Caco-2 (cell line): ENCODE data around the gene MATN4. TPM values are rescaled to one million over a fixed set of nuclear protein-coding genes. Genes with fewer than 3 reads are reported as not detected.

ENCODE experiments used
- BruUV-seq: library from RNA; stranded (reverse); fragments of 400-500 nt; replicated peaks from 2 replicates; lab custom pipeline; 2021; lab: Mats Ljungman, UMichigan
- CTCF ChIA-PET: fragments of 300-600 bp; sonication (Branson Sonifier 250); formaldehyde crosslinking; loops from one replicate; lab custom pipeline; 2022; ENCODE audit warnings: antibody characterized with exemption; lab: Charles Lee
- POLR2A ChIA-PET: fragments of 300-600 bp; sonication (Branson Sonifier 250); formaldehyde crosslinking; loops from one replicate; lab custom pipeline; 2022; ENCODE audit warnings: antibody characterized with exemption; lab: Charles Lee
- DNase-seq, 2 experiments: peaks; one replicate each; pipeline versions ENCODE4 v3.0.0 to v3.0.0-alpha.2; 2020 to 2022
- H3K27me3 ChIP-seq: replicated peaks from 2 replicates; pipeline ENCODE4 v1.6.0; 2011; ENCODE audit warnings: low read length; ENCODE audit not compliant: control insufficient read depth, insufficient read depth
- H3K36me3 ChIP-seq: 2 replicates; pipeline ENCODE4 v1.5.1; 2011; ENCODE audit warnings: low read length; ENCODE audit not compliant: control insufficient read depth, insufficient read depth
- H3K4me1 ChIP-seq: fragments of 250-450 bp; sonication (Bioruptor Pico); 2 replicates; pipeline ENCODE4 v1.5.1; 2020; ENCODE audit warnings: mild to moderate bottlenecking
- H3K4me3 ChIP-seq: 2 replicates; pipeline ENCODE4 v1.5.1; 2011; ENCODE audit warnings: low read depth, mild to moderate bottlenecking, control low read depth, low read length
- H3K9me3 ChIP-seq: fragments of 250-450 bp; sonication (Bioruptor Pico); 2 replicates; pipeline ENCODE4 v1.5.1; 2020; ENCODE audit warnings: mild to moderate bottlenecking, moderate library complexity
- H3K27ac Mint-ChIP-seq: one replicate; pipeline ENCODE4 v1.8.0; 2022; ENCODE audit warnings: mixed read lengths; ENCODE audit not compliant: unreplicated experiment
- H3K27me3 Mint-ChIP-seq: one replicate; pipeline ENCODE4 v1.8.0; 2022; ENCODE audit warnings: mixed read lengths; ENCODE audit not compliant: insufficient read depth, unreplicated experiment
- H3K36me3 Mint-ChIP-seq: one replicate; pipeline ENCODE4 v1.8.0; 2022; ENCODE audit warnings: mild to moderate bottlenecking, mixed read lengths; ENCODE audit not compliant: insufficient read depth, unreplicated experiment
- H3K4me1 Mint-ChIP-seq: one replicate; pipeline ENCODE4 v1.8.0; 2022; ENCODE audit warnings: low read depth, mixed read lengths; ENCODE audit not compliant: unreplicated experiment
- H3K4me3 Mint-ChIP-seq: one replicate; pipeline ENCODE4 v1.8.0; 2022; ENCODE audit warnings: mild to moderate bottlenecking, moderate library complexity, mixed read lengths; ENCODE audit not compliant: unreplicated experiment
- H3K9me3 Mint-ChIP-seq: one replicate; pipeline ENCODE4 v1.8.0; 2022; ENCODE audit warnings: mixed read lengths; ENCODE audit not compliant: unreplicated experiment
- intact Hi-C: fragments of 100-400 bp; cut with micrococcal nuclease; formaldehyde crosslinking; loops from one replicate; pipeline ENCODE4 v1.10.0; 2022; ENCODE audit not compliant: unreplicated experiment
- total RNA-seq: library from RNA; stranded (reverse); gene quantifications from 2 replicates; pipeline ENCODE4 v1.2.3, GENCODE V29; 2022
- TF ChIP-seq, protein P1 (sequence below), 2 experiments: fragments of 200-600 bp in 1 of 2; IDR thresholded peaks; 1 replicate in 1 of 2; 2 replicates in 1 of 2; pipeline versions ENCODE4 v1.5.1 to v1.8.0; 2011 to 2022; ENCODE audit warnings: antibody characterized with exemption in 1 of 2, control low read depth in 1 of 2, inconsistent platforms in 1 of 2, low read depth in 1 of 2, low read length in 1 of 2, mild to moderate bottlenecking in 1 of 2, moderate library complexity in 1 of 2; ENCODE audit not compliant: insufficient read depth in 1 of 2, severe bottlenecking in 1 of 2, unreplicated experiment in 1 of 2

Gene MATN4
- total RNA-seq, 1 experiment from 2014 or later, result not detected

DNA sequence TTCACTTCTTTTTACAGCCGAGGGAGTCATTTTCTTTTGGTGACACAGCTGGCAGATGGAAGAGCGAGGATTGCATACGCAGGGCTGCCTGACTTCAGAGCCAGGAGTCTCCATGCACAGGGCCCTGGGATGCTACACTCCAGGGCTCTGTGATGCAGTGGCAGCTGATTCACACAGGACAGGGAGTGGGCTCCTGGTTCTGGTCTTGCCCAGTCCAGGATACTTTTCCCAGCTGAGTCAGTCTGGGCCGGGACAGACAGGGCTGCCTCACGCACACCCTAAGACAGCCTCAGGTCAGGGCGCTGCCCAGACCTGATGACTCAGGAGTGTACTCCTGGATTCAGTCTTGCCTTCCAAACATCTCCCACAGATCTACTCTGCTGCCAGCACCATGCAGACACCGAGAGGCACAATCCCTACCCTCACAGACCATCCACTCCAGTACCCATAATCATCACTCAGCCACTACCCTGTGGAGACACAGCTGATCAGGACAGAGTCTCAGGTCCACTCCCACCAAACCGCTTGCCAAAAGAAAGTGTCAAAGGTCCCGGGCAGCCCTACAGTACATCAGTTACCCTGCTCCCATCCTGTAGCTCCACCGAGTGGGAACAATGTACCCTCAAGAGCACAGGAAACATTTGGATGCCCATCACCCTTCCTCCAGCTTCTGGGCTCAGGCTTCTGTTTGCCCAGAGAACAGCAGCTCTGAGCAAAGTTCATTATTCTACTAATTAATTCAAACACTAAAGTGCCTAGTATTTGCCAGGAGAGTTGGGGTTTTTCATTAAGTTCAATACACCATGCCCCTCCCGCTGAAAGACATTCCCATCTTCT is 28.6 kb upstream of the MATN4 start:
- Histone ChIP-seq H3K4me1 (peaks cover 58% of the 10 kb centered on the region), H3K27me3 (no peaks in the 10 kb centered on the region), H3K36me3 (peaks cover 20% of the 10 kb centered on the region), H3K4me3 (no peak overlapping the region), H3K9me3 (no peaks in the 10 kb centered on the region)
- Mint-ChIP-seq H3K4me1 (peaks cover 61% of the 10 kb centered on the region), H3K4me3 (peak overlapping the region; percentile 4), H3K36me3 (peaks cover 99% of the 10 kb centered on the region), H3K9me3 (no peaks in the 10 kb centered on the region), H3K27me3 (no peaks in the 10 kb centered on the region), H3K27ac (peak overlapping the region; percentile 77)
- TF ChIP-seq, protein P1, sequence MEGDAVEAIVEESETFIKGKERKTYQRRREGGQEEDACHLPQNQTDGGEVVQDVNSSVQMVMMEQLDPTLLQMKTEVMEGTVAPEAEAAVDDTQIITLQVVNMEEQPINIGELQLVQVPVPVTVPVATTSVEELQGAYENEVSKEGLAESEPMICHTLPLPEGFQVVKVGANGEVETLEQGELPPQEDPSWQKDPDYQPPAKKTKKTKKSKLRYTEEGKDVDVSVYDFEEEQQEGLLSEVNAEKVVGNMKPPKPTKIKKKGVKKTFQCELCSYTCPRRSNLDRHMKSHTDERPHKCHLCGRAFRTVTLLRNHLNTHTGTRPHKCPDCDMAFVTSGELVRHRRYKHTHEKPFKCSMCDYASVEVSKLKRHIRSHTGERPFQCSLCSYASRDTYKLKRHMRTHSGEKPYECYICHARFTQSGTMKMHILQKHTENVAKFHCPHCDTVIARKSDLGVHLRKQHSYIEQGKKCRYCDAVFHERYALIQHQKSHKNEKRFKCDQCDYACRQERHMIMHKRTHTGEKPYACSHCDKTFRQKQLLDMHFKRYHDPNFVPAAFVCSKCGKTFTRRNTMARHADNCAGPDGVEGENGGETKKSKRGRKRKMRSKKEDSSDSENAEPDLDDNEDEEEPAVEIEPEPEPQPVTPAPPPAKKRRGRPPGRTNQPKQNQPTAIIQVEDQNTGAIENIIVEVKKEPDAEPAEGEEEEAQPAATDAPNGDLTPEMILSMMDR (IDR thresholded peaks at IDR 0.05; ENCODE audit: insufficient read depth in 1 of 2, low read depth in 1 of 2, low read length in 1 of 2, severe bottlenecking in 1 of 2, unreplicated experiment in 1 of 2), result no peak
- intact Hi-C loops, result no loop called here
- POLR2A ChIA-PET, result interaction anchor here (0.9 to 1.5 kb wide), 3 partner anchors 11 to 26 kb away, joined by 4 to 8 read pairs (median 6); partner anchors contain the start of genes SDC4 and SYS1
- no TSS peak for BruUV-seq
- no peak for DNase-seq
- CTCF ChIA-PET, result interaction anchor here (0.6 to 2.0 kb wide), 10 partner anchors 10 to 100 kb away, joined by 3 to 17 read pairs (median 6); partner anchors contain the start of gene SYS1

DNA sequence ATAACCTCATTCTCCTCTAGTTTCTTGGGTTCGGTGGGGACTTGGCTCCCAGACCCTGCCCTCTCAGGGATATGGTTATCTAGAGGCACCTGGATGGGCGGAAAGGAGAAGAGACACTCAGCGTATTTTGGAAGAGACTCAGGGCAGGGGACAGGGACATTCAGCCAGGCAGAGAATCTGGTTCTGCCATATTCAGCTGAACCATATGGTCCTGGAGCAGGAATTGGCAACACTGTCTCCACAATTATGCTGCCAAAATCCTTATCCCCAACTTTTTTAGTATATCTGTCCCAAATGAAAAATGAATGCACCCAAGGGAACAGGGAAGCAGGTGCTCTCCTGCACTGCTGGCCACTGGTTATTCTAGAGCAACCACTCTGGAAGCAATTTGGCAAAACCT is 22.4 kb upstream of the MATN4 start:
- no peaks in the 10 kb centered on the region for H3K9me3 ChIP-seq
- no peaks in the 10 kb centered on the region for H3K27me3 Mint-ChIP-seq
- peaks cover 13% of the 10 kb centered on the region for H3K4me1 Mint-ChIP-seq
- no peak overlapping the region for H3K4me3 Mint-ChIP-seq
- H3K27me3 ChIP-seq, result no peaks in the 10 kb centered on the region
- intact Hi-C loops, result no loop called here
- H3K4me1 ChIP-seq, result peaks cover 13% of the 10 kb centered on the region
- TF ChIP-seq, protein P1 (IDR thresholded peaks at IDR 0.05; ENCODE audit: insufficient read depth in 1 of 2, low read depth in 1 of 2, low read length in 1 of 2, severe bottlenecking in 1 of 2, unreplicated experiment in 1 of 2), result no peak
- no peak overlapping the region for H3K4me3 ChIP-seq
- CTCF ChIA-PET, result interaction anchor here (1.3 kb wide), 1 partner anchor 441 kb away, joined by 4 read pairs; no protein-coding TSS in a partner anchor
- peaks cover 35% of the 10 kb centered on the region for H3K36me3 ChIP-seq
- no TSS peak for BruUV-seq
- H3K36me3 Mint-ChIP-seq, result peaks cover 99% of the 10 kb centered on the region
- no peaks in the 10 kb centered on the region for H3K9me3 Mint-ChIP-seq
- no peak for DNase-seq
- POLR2A ChIA-PET, result no interaction called here
- H3K27ac Mint-ChIP-seq, result no peak overlapping the region

DNA sequence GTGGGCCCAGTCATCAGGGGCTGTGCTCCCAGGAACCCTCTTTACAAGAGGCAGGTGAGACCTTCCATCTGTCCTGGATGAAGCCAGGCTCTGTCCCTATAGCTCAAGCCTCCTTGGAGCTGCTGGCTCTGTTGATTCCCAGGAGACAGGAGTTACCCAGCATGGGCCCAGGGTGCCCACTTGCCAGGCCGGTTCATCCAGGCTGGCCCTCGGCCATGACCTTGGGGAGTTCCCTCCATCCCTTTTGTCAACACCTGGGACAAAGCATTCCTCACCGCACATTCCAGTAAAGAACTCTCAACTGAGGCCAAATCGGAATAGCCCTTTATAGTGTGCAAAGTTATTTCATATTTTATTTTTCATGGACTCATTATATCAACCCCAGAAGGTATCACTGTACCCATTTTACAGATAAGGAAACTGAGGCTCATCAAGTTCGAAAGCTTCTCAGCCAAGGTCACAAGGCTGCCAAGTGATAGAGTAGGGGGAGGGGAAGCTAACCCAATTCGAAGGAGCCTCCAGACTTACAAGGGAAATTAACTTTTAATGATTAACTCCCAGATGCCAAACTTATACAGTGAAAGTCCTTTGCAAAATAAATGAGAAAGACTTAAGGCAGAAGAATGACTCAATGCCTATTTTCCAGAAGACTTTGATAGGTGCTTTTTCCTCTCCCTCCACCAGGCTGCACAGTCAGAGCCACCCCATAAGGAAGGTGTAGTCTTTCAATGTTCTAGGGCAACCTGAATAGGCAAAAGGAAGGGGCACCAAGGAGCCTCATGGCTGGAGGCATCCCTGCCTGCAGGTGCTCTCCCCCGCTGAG is 21.6 kb upstream of the MATN4 start:
- Histone ChIP-seq H3K4me1 (peaks cover 17% of the 10 kb centered on the region), H3K4me3 (no peak overlapping the region), H3K27me3 (no peaks in the 10 kb centered on the region), H3K9me3 (no peaks in the 10 kb centered on the region), H3K36me3 (peaks cover 32% of the 10 kb centered on the region)
- intact Hi-C loops, result no loop called here
- no peak for DNase-seq
- no peaks in the 10 kb centered on the region for H3K27me3 Mint-ChIP-seq
- H3K4me1 Mint-ChIP-seq, result peaks cover 12% of the 10 kb centered on the region
- no peak overlapping the region for H3K27ac Mint-ChIP-seq
- H3K4me3 Mint-ChIP-seq, result no peak overlapping the region
- TF ChIP-seq, protein P1 (IDR thresholded peaks at IDR 0.05; ENCODE audit: insufficient read depth in 1 of 2, low read depth in 1 of 2, low read length in 1 of 2, severe bottlenecking in 1 of 2, unreplicated experiment in 1 of 2), result peak in 1 of 2 experiments; percentile 7
- peaks cover 99% of the 10 kb centered on the region for H3K36me3 Mint-ChIP-seq
- no peaks in the 10 kb centered on the region for H3K9me3 Mint-ChIP-seq
- BruUV-seq, result no TSS peak
- CTCF ChIA-PET, result interaction anchor here (0.7 to 1.0 kb wide), 2 partner anchors 107 to 442 kb away, joined by 3 read pairs; no protein-coding TSS in a partner anchor
- POLR2A ChIA-PET, result no interaction called here
